ENCODE data around the gene CD34. TPM values are rescaled to one million over a fixed set of nuclear protein-coding genes. Genes with fewer than 3 reads are reported as not detected.
A peak's percentile ranks its signal among the peaks of the same experiment; 100 is the strongest.

CD34 gene
- total RNA-seq, 6 experiments from 2014 or later = 0.70 to 2.7 (median 2.2) TPM

- DNase-seq (no peak), ATAC-seq (no peak)
- no peaks in the 10 kb centered on the region for H3K9me3 ChIP-seq
- intact Hi-C loops (cut with DNase I) = no loop called here
- 85% methylated on average over 4 of the region's 4 CpGs for WGBS (ENCODE audit: insufficient coverage, low coverage, low lambda C conversion rate, missing lambda C conversion rate)
- H3K36me3 ChIP-seq = no peaks in the 10 kb centered on the region
- TF ChIP-seq, protein P1, sequence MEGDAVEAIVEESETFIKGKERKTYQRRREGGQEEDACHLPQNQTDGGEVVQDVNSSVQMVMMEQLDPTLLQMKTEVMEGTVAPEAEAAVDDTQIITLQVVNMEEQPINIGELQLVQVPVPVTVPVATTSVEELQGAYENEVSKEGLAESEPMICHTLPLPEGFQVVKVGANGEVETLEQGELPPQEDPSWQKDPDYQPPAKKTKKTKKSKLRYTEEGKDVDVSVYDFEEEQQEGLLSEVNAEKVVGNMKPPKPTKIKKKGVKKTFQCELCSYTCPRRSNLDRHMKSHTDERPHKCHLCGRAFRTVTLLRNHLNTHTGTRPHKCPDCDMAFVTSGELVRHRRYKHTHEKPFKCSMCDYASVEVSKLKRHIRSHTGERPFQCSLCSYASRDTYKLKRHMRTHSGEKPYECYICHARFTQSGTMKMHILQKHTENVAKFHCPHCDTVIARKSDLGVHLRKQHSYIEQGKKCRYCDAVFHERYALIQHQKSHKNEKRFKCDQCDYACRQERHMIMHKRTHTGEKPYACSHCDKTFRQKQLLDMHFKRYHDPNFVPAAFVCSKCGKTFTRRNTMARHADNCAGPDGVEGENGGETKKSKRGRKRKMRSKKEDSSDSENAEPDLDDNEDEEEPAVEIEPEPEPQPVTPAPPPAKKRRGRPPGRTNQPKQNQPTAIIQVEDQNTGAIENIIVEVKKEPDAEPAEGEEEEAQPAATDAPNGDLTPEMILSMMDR (IDR thresholded peaks at IDR 0.05) = no peak
- TF ChIP-seq POLR2A (IDR thresholded peaks at IDR 0.05) = no peak
- no peak overlapping the region for H3K4me3 ChIP-seq
- no peaks in the 10 kb centered on the region for H3K27me3 ChIP-seq
- H3K4me1 ChIP-seq = no peaks in the 10 kb centered on the region
- H3K27ac ChIP-seq = no peak overlapping the region
These were observed 6.2 kb upstream of the CD34 start for GRCh38 chr1:207917080-207917479.

DNA sequence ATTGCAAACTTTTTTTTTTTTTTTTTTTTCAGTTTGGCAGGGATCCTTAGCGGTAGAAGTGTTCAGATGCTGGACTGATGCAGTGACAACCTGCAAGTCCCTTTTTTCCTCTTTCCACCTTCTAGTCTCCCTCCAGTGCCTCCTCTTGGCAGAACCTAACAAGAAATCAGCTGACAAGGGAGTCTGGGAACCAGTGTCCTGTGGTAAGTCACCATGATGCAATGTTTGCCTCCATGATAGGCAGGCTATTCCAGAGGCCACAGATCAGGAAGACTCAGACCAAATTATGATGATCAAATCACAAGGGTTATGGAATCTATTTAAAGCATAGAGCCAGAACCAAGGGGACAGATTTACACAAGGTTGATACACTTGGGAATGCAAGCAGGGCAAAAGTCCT lies 3.0 kb upstream of the CD34 start:
- no peak for TF ChIP-seq POLR2A (IDR thresholded peaks at IDR 0.05)
- TF ChIP-seq, protein P1 (IDR thresholded peaks at IDR 0.05) = no peak
- intact Hi-C loops (cut with DNase I) = no loop called here

GRCh38 chr1:207911856-207912760 lies 1.2 kb upstream of the CD34 start:
- H3K4me3 ChIP-seq = no peak overlapping the region
- ATAC-seq (peak in 1 of 4 donors; percentile 64), DNase-seq (no peak)
- TF ChIP-seq, protein P1 (IDR thresholded peaks at IDR 0.05) = no peak
- no peak for TF ChIP-seq POLR2A (IDR thresholded peaks at IDR 0.05)
- H3K4me1 ChIP-seq = no peaks in the 10 kb centered on the region
- no peaks in the 10 kb centered on the region for H3K9me3 ChIP-seq
- H3K36me3 ChIP-seq = no peaks in the 10 kb centered on the region
- intact Hi-C loops (cut with DNase I) = no loop called here
- no peak overlapping the region for H3K27ac ChIP-seq
- no peaks in the 10 kb centered on the region for H3K27me3 ChIP-seq
- 32% methylated on average over 7 of the region's 8 CpGs for whole genome bisulfite sequencing (ENCODE audit: insufficient coverage, low coverage, low lambda C conversion rate, missing lambda C conversion rate)

More for the DNA sequence above, 3.0 kb upstream of the CD34 start:
- Histone ChIP-seq H3K36me3 (no peaks in the 10 kb centered on the region), H3K27me3 (no peaks in the 10 kb centered on the region), H3K4me3 (no peak overlapping the region), H3K27ac (no peak overlapping the region), H3K4me1 (no peaks in the 10 kb centered on the region), H3K9me3 (no peaks in the 10 kb centered on the region)
- 100% methylated on average over 1 of the region's 1 CpG for WGBS (ENCODE audit: insufficient coverage, low coverage, low lambda C conversion rate, missing lambda C conversion rate)
- peak in 3 of 4 donors; percentile 26 to 76 (median 37) for ATAC-seq
- no peak for DNase-seq

- ATAC-seq (no peak), DNase-seq (no peak)
- H3K4me1 ChIP-seq = no peaks in the 10 kb centered on the region
- H3K27ac ChIP-seq = no peak overlapping the region
- H3K27me3 ChIP-seq = no peaks in the 10 kb centered on the region
- TF ChIP-seq, protein P1 (IDR thresholded peaks at IDR 0.05) = no peak
- TF ChIP-seq POLR2A (IDR thresholded peaks at IDR 0.05) = no peak
- no peaks in the 10 kb centered on the region for H3K36me3 ChIP-seq
- H3K9me3 ChIP-seq = no peaks in the 10 kb centered on the region
- 75% methylated on average over 4 of the region's 4 CpGs for WGBS (ENCODE audit: insufficient coverage, low coverage, low lambda C conversion rate, missing lambda C conversion rate)
- intact Hi-C loops (cut with DNase I) = no loop called here
- H3K4me3 ChIP-seq = no peak overlapping the region
These were observed 1.2 kb downstream of the CD34 start for GRCh38 chr1:207909687-207910086.

Data from right lobe of liver (tissue), 6 donors.